Karpas-422 (cell line): ENCODE data around the gene DPH6. TPM values are rescaled to one million over a fixed set of nuclear protein-coding genes. Genes with fewer than 3 reads are reported as not detected.

Experiments
- DNase-seq: peaks from one replicate; pipeline ENCODE4 v3.0.0-alpha.2; 2015
- H2AFZ ChIP-seq: fragments of 200-600 bp; sonication (generic); 2 replicates; pipeline ENCODE4 v1.6.1; 2014; ENCODE audit warnings: antibody characterized with exemption, low read length, mixed read lengths
- H3K27ac ChIP-seq: fragments of 200-600 bp; sonication (generic); 2 replicates; pipeline ENCODE4 v1.5.1; 2014; ENCODE audit warnings: mild to moderate bottlenecking, low read length, moderate library complexity
- H3K27me3 ChIP-seq: fragments of 200-600 bp; sonication (generic); 2 replicates; pipeline ENCODE4 v1.6.1; 2014; ENCODE audit warnings: low read length, mixed read lengths
- H3K36me3 ChIP-seq: fragments of 200-600 bp; sonication (generic); 2 replicates; pipeline ENCODE4 v1.6.1; 2014; ENCODE audit warnings: low read length, mixed read lengths; ENCODE audit not compliant: insufficient read depth
- H3K4me1 ChIP-seq: fragments of 200-600 bp; sonication (generic); 2 replicates; pipeline ENCODE4 v1.6.1; 2014; ENCODE audit warnings: mild to moderate bottlenecking, low read length, mixed read lengths
- H3K4me2 ChIP-seq: fragments of 200-600 bp; sonication (generic); 2 replicates; pipeline ENCODE4 v1.6.1; 2014; ENCODE audit warnings: low read length, low read depth, mild to moderate bottlenecking; ENCODE audit not compliant: poor library complexity, severe bottlenecking
- H3K4me3 ChIP-seq: fragments of 200-600 bp; sonication (generic); 2 replicates; pipeline ENCODE4 v1.5.1; 2014; ENCODE audit warnings: mild to moderate bottlenecking, antibody characterized with exemption, low read length, mixed read lengths
- H3K79me2 ChIP-seq: fragments of 200-600 bp; sonication (generic); 2 replicates; pipeline ENCODE4 v1.6.1; 2014; ENCODE audit warnings: mild to moderate bottlenecking, low read length, mixed read lengths
- H3K9ac ChIP-seq: fragments of 200-600 bp; sonication (generic); 2 replicates; pipeline ENCODE4 v1.6.0; 2014; ENCODE audit warnings: low read length
- H3K9me2 ChIP-seq: fragments of 200-600 bp; sonication (generic), shearing (Covaris generic); replicated peaks from 2 replicates; pipeline ENCODE4 v1.6.0; 2014; ENCODE audit warnings: mild to moderate bottlenecking, low read length, moderate library complexity; ENCODE audit not compliant: insufficient read depth
- H3K9me3 ChIP-seq: fragments of 300-700, 200-600 bp; sonication (generic); 2 replicates; pipeline ENCODE4 v1.6.1; 2014; ENCODE audit warnings: low read length, mixed read lengths
- H4K20me1 ChIP-seq: fragments of 200-600 bp; sonication (generic); 2 replicates; pipeline ENCODE4 v1.6.1; 2014; ENCODE audit warnings: mild to moderate bottlenecking, antibody characterized with exemption, low read length, low read depth; ENCODE audit not compliant: insufficient read depth
- total RNA-seq: library from RNA; depleted of rRNA; stranded (reverse); fragments of >200 nt; shearing (Covaris generic); gene quantifications from 2 replicates; pipeline ENCODE4 v1.2.3, GENCODE V29; 2014; ENCODE audit warnings: low replicate concordance

DPH6 gene
- total RNA-seq, 1 experiment from 2014 or later, result 15.4 TPM

DNA sequence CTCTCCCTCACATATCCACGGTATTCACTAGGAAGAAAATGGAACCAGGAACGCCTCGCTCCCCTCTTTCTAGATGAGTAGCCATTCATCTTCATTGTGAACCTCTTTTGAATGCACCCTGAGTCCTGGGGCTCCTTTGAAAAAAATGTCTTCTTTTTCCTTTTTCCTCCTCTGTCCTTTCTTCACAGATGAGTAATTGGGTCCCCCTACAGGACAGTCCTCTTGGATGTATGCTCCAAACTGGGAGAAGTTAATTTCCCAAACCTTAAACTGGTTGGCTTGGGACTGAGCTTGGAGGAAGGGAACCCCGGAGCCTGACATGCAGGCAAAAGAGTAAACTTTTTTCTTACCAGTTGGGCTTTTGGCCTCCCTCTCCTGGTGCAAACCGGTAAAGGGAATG, 108.8 kb downstream of the DPH6 start:
- no peak overlapping the region for H3K27ac ChIP-seq
- H3K9me2 ChIP-seq, result no peaks in the 10 kb centered on the region
- H3K79me2 ChIP-seq, result no peaks in the 10 kb centered on the region
- no peak overlapping the region for H3K9ac ChIP-seq
- no peaks in the 10 kb centered on the region for H3K27me3 ChIP-seq
- no peaks in the 10 kb centered on the region for H3K9me3 ChIP-seq
- no peak overlapping the region for H2AFZ ChIP-seq
- H3K4me1 ChIP-seq, result no peaks in the 10 kb centered on the region
- H3K36me3 ChIP-seq, result no peaks in the 10 kb centered on the region
- H3K4me2 ChIP-seq, result no peak overlapping the region
- no peak for DNase-seq
- H3K4me3 ChIP-seq, result no peak overlapping the region
- H4K20me1 ChIP-seq, result no peaks in the 10 kb centered on the region

GRCh38 chr15:35436422-35436821, 109.5 kb downstream of the DPH6 start:
- H3K9me3 ChIP-seq, result no peaks in the 10 kb centered on the region
- H3K4me2 ChIP-seq, result no peak overlapping the region
- no peak overlapping the region for H3K27ac ChIP-seq
- H3K9ac ChIP-seq, result no peak overlapping the region
- H3K36me3 ChIP-seq, result no peaks in the 10 kb centered on the region
- no peaks in the 10 kb centered on the region for H3K79me2 ChIP-seq
- H3K4me3 ChIP-seq, result no peak overlapping the region
- H4K20me1 ChIP-seq, result no peaks in the 10 kb centered on the region
- H3K4me1 ChIP-seq, result no peaks in the 10 kb centered on the region
- no peaks in the 10 kb centered on the region for H3K9me2 ChIP-seq
- no peaks in the 10 kb centered on the region for H3K27me3 ChIP-seq
- no peak overlapping the region for H2AFZ ChIP-seq
- no peak for DNase-seq

DNA sequence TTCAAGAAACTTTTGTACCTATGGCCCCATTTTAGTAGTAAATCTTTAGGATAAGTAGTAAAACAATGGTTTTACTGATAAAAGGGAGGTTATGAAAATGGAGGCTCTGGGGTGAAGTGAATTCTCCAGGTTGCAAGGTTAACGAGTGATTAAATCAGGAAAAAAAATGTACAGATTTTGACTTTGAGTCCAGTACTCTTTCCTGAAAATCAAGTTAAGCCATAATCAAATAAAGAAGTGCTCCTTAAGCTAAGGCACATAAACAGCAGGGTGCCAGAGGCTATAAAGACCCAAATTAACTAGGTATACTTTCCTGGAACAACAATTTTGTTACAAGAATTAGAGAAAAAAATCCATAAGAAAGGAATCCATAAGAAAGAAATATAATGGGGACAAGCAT, 114.7 kb downstream of the DPH6 start:
- Histone ChIP-seq H3K79me2 (no peaks in the 10 kb centered on the region), H3K9me2 (no peaks in the 10 kb centered on the region), H3K36me3 (no peaks in the 10 kb centered on the region), H3K27ac (no peak overlapping the region), H2AFZ (no peak overlapping the region), H4K20me1 (no peaks in the 10 kb centered on the region), H3K27me3 (no peaks in the 10 kb centered on the region), H3K4me1 (no peaks in the 10 kb centered on the region), H3K4me3 (no peak overlapping the region), H3K9me3 (no peaks in the 10 kb centered on the region), H3K4me2 (no peak overlapping the region), H3K9ac (no peak overlapping the region)
- no peak for DNase-seq

GRCh38 chr15:35430301-35430700, 115.7 kb downstream of the DPH6 start:
- Histone ChIP-seq H4K20me1 (no peaks in the 10 kb centered on the region), H3K9ac (no peak overlapping the region), H3K36me3 (no peaks in the 10 kb centered on the region), H3K4me2 (no peak overlapping the region), H2AFZ (no peak overlapping the region), H3K9me3 (no peaks in the 10 kb centered on the region), H3K4me1 (no peaks in the 10 kb centered on the region), H3K4me3 (no peak overlapping the region), H3K27ac (no peak overlapping the region), H3K27me3 (no peaks in the 10 kb centered on the region), H3K9me2 (no peaks in the 10 kb centered on the region), H3K79me2 (no peaks in the 10 kb centered on the region)
- DNase-seq, result no peak

DNA sequence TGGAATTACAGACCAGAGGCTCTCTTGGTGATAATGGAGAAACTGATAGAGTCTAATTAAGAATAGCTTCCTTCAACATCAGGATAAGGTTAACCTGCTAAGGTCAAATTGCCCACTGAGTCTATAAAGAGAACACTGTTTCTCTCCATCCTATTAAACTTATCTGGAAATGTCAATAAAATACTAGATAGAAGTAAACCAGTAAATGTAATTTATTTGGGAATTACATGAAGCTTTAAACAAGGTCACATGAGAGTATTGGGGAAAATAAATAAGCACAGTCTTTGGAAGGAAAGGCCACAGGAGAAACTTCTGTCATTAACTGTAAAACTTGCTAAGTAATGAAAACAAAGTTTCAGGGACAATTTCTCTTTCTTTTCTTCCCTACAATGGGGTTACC, 118.5 kb downstream of the DPH6 start:
- Histone ChIP-seq H3K9me3 (no peaks in the 10 kb centered on the region), H3K9me2 (no peaks in the 10 kb centered on the region), H3K27me3 (no peaks in the 10 kb centered on the region), H4K20me1 (no peaks in the 10 kb centered on the region), H3K4me3 (no peak overlapping the region), H3K9ac (no peak overlapping the region), H3K79me2 (no peaks in the 10 kb centered on the region), H2AFZ (no peak overlapping the region), H3K36me3 (no peaks in the 10 kb centered on the region), H3K4me2 (no peak overlapping the region), H3K27ac (no peak overlapping the region), H3K4me1 (no peaks in the 10 kb centered on the region)
- DNase-seq, result no peak

GRCh38 chr15:35427091-35427490, 118.9 kb downstream of the DPH6 start:
- DNase-seq, result no peak
- no peak overlapping the region for H3K9ac ChIP-seq
- H2AFZ ChIP-seq, result no peak overlapping the region
- no peaks in the 10 kb centered on the region for H3K79me2 ChIP-seq
- H3K9me3 ChIP-seq, result no peaks in the 10 kb centered on the region
- H3K36me3 ChIP-seq, result no peaks in the 10 kb centered on the region
- no peaks in the 10 kb centered on the region for H3K9me2 ChIP-seq
- no peaks in the 10 kb centered on the region for H3K27me3 ChIP-seq
- H4K20me1 ChIP-seq, result no peaks in the 10 kb centered on the region
- H3K27ac ChIP-seq, result no peak overlapping the region
- no peaks in the 10 kb centered on the region for H3K4me1 ChIP-seq
- H3K4me3 ChIP-seq, result no peak overlapping the region
- no peak overlapping the region for H3K4me2 ChIP-seq

GRCh38 chr15:35410775-35411174, 135.2 kb downstream of the DPH6 start:
- no peak for DNase-seq
- Histone ChIP-seq H3K9ac (no peak overlapping the region), H4K20me1 (no peaks in the 10 kb centered on the region), H3K4me1 (no peaks in the 10 kb centered on the region), H2AFZ (no peak overlapping the region), H3K27me3 (no peaks in the 10 kb centered on the region), H3K4me2 (no peak overlapping the region), H3K4me3 (no peak overlapping the region), H3K79me2 (no peaks in the 10 kb centered on the region), H3K27ac (no peak overlapping the region), H3K9me2 (no peaks in the 10 kb centered on the region), H3K9me3 (no peaks in the 10 kb centered on the region), H3K36me3 (no peaks in the 10 kb centered on the region)

GRCh38 chr15:35399901-35400300, 146.1 kb downstream of the DPH6 start:
- H3K9me2 ChIP-seq, result no peaks in the 10 kb centered on the region; the same call in 1 of the 2 replicates
- H2AFZ ChIP-seq, result no peak overlapping the region
- H4K20me1 ChIP-seq, result no peaks in the 10 kb centered on the region
- no peak overlapping the region for H3K27ac ChIP-seq
- no peaks in the 10 kb centered on the region for H3K79me2 ChIP-seq
- no peak overlapping the region for H3K4me3 ChIP-seq
- H3K36me3 ChIP-seq, result no peaks in the 10 kb centered on the region
- H3K4me1 ChIP-seq, result no peaks in the 10 kb centered on the region
- no peak overlapping the region for H3K4me2 ChIP-seq
- no peak overlapping the region for H3K9ac ChIP-seq
- H3K27me3 ChIP-seq, result no peaks in the 10 kb centered on the region
- no peak for DNase-seq
- no peaks in the 10 kb centered on the region for H3K9me3 ChIP-seq

GRCh38 chr15:35397027-35397426, 148.9 kb downstream of the DPH6 start:
- Histone ChIP-seq H3K36me3 (no peaks in the 10 kb centered on the region), H3K4me2 (no peak overlapping the region), H3K9me2 (no peaks in the 10 kb centered on the region), H3K4me3 (no peak overlapping the region), H4K20me1 (no peaks in the 10 kb centered on the region), H3K9me3 (no peaks in the 10 kb centered on the region), H2AFZ (no peak overlapping the region), H3K9ac (no peak overlapping the region), H3K27me3 (no peaks in the 10 kb centered on the region), H3K79me2 (no peaks in the 10 kb centered on the region), H3K4me1 (no peaks in the 10 kb centered on the region), H3K27ac (no peak overlapping the region)
- DNase-seq, result no peak
